Kidney epithelial cell (primary cell): ENCODE measurements around the gene PARP2. TPM values are rescaled to one million over a fixed set of nuclear protein-coding genes. Genes with fewer than 3 reads are reported as not detected.

ENCODE experiments used
- DNase-seq: peaks from one replicate; pipeline ENCODE4 v3.0.0-alpha.2; 2010; ENCODE audit warnings: low read depth
- H3K27me3 ChIP-seq: 2 replicates; pipeline ENCODE4 v1.6.0; 2011; ENCODE audit warnings: low read length; ENCODE audit not compliant: control insufficient read depth, insufficient read depth
- H3K36me3 ChIP-seq: 2 replicates; pipeline ENCODE4 v1.5.1; 2011; ENCODE audit warnings: low read length; ENCODE audit not compliant: control insufficient read depth, insufficient read depth
- H3K4me3 ChIP-seq: 2 replicates; pipeline ENCODE4 v1.5.1; 2011; ENCODE audit warnings: low read depth, mild to moderate bottlenecking, control low read depth, low read length
- CTCF ChIP-seq: IDR thresholded peaks from 2 replicates; pipeline ENCODE4 v1.5.1; 2011; ENCODE audit warnings: mild to moderate bottlenecking, moderate library complexity, low read length, control low read depth, inconsistent platforms; ENCODE audit not compliant: insufficient read depth, poor library complexity, severe bottlenecking
- total RNA-seq: library from RNA; depleted of rRNA; stranded (reverse); fragments of >200 nt; gene quantifications from 2 replicates; pipeline ENCODE4 v1.2.3, GENCODE V29; 2015

Gene PARP2
- total RNA-seq, 1 donor from 2014 or later = 22.2 TPM

- no peak for TF ChIP-seq CTCF
- Histone ChIP-seq H3K27me3 (no peaks in the 10 kb centered on the region), H3K4me3 (no peak overlapping the region), H3K36me3 (peaks cover 3% of the 10 kb centered on the region)
- DNase-seq = no peak
Measured at GRCh38 chr14:20388159-20388558, 44.7 kb downstream of the PARP2 start.

- Histone ChIP-seq H3K4me3 (no peak overlapping the region), H3K27me3 (no peaks in the 10 kb centered on the region), H3K36me3 (no peaks in the 10 kb centered on the region)
- no peak for DNase-seq
- no peak for TF ChIP-seq CTCF
Measured at GRCh38 chr14:20391505-20391904, 48.1 kb downstream of the PARP2 start.

- H3K4me3 ChIP-seq = no peak overlapping the region
Measured at GRCh38 chr14:20397511-20397910, 54.1 kb downstream of the PARP2 start.

GRCh38 chr14:20400589-20400964 lies 57.1 kb downstream of the PARP2 start:
- no peak for TF ChIP-seq CTCF
- no peaks in the 10 kb centered on the region for H3K27me3 ChIP-seq
- no peak overlapping the region for H3K4me3 ChIP-seq
- DNase-seq = no peak
- peaks cover 3% of the 10 kb centered on the region for H3K36me3 ChIP-seq

More at GRCh38 chr14:20397511-20397910, 54.1 kb downstream of the PARP2 start:
- TF ChIP-seq CTCF = no peak
- DNase-seq = no peak
- peaks cover 2% of the 10 kb centered on the region for H3K36me3 ChIP-seq
- H3K27me3 ChIP-seq = no peaks in the 10 kb centered on the region

GRCh38 chr14:20400965-20401593 lies 57.6 kb downstream of the PARP2 start:
- no peaks in the 10 kb centered on the region for H3K27me3 ChIP-seq
- DNase-seq = peak; percentile 67
- peaks cover 3% of the 10 kb centered on the region for H3K36me3 ChIP-seq
- no peak for TF ChIP-seq CTCF
- no peak overlapping the region for H3K4me3 ChIP-seq

GRCh38 chr14:20403521-20403920 lies 60.1 kb downstream of the PARP2 start:
- no peak for DNase-seq
- Histone ChIP-seq H3K4me3 (no peak overlapping the region), H3K27me3 (no peaks in the 10 kb centered on the region), H3K36me3 (peaks cover 4% of the 10 kb centered on the region)
- TF ChIP-seq CTCF = no peak
